ENCODE results near the gene CLEC5A.

Gene CLEC5A

GRCh38 chr7:141928845-141929195 is 18.0 kb downstream of the CLEC5A start:
- no peak overlapping the region for H3K9ac ChIP-seq (ENCODE audit: low read depth, low read length, poor library complexity)
- H3K14ac ChIP-seq (ENCODE audit: low read length) = no peak overlapping the region
- no peak overlapping the region for H2AFZ ChIP-seq (ENCODE audit: low read length)
- H2BK12ac ChIP-seq (ENCODE audit: low read length) = no peak overlapping the region
- H4K91ac ChIP-seq (ENCODE audit: low read depth, low read length, poor library complexity) = no peak overlapping the region
- H2BK120ac ChIP-seq (ENCODE audit: low read depth, low read length) = no peak overlapping the region
- H2BK15ac ChIP-seq (ENCODE audit: low read length) = no peak overlapping the region
- no peak overlapping the region for H3K4me3 ChIP-seq (ENCODE audit: low read length in 2 of 2)
- no peak overlapping the region for H3K4me2 ChIP-seq (ENCODE audit: insufficient read depth, low read length, poor library complexity, severe bottlenecking)
- no peak overlapping the region for H4K8ac ChIP-seq (ENCODE audit: low read depth, low read length)
- H2BK5ac ChIP-seq (ENCODE audit: low read length) = no peak overlapping the region
- no peak overlapping the region for H3K18ac ChIP-seq (ENCODE audit: low read length)
- no peaks in the 10 kb centered on the region for H3K4me1 ChIP-seq (ENCODE audit: control insufficient read depth in 2 of 2, insufficient read depth in 1 of 2, low read depth in 1 of 2, low read length in 2 of 2)
- no CpG with 5 or more reads among the region's 3 CpGs for WGBS, 2 donors (ENCODE audit: extremely low coverage in 2 of 2, insufficient read length in 2 of 2, insufficient replicate concordance in 1 of 2)
- H3K9me3 ChIP-seq (replicated peaks in 1 of 2; ENCODE audit: control insufficient read depth in 2 of 2, insufficient read depth in 1 of 2, low read depth in 1 of 2, low read length in 2 of 2) = no peaks in the 10 kb centered on the region
- no peak overlapping the region for H3K4ac ChIP-seq (ENCODE audit: low read length)
- no peaks in the 10 kb centered on the region for H3K27me3 ChIP-seq (ENCODE audit: control insufficient read depth in 3 of 3, insufficient read depth in 3 of 3, low read depth in 1 of 3, low read length in 3 of 3)
- no peak for DNase-seq (ENCODE audit: low spot score)
- no peaks in the 10 kb centered on the region for H3K36me3 ChIP-seq (replicated peaks in 1 of 2; ENCODE audit: control insufficient read depth in 2 of 2, insufficient read depth in 2 of 2, low read length in 2 of 2)
- H2AK5ac ChIP-seq (ENCODE audit: low read depth, low read length) = no peak overlapping the region
- H3K79me1 ChIP-seq (ENCODE audit: low read depth, low read length) = no peaks in the 10 kb centered on the region
- H3K27ac ChIP-seq (replicated peaks; ENCODE audit: low read length) = no peak overlapping the region
- H3K23ac ChIP-seq (ENCODE audit: low read depth, low read length, poor library complexity) = no peak overlapping the region

- Histone ChIP-seq H3K36me3 (replicated peaks in 1 of 2; ENCODE audit: control insufficient read depth in 2 of 2, insufficient read depth in 2 of 2, low read length in 2 of 2) (no peaks in the 10 kb centered on the region), H3K4me3 (ENCODE audit: low read length in 2 of 2) (no peak overlapping the region), H2BK12ac (ENCODE audit: low read length) (no peak overlapping the region), H3K27me3 (ENCODE audit: control insufficient read depth in 3 of 3, insufficient read depth in 3 of 3, low read depth in 1 of 3, low read length in 3 of 3) (no peaks in the 10 kb centered on the region), H4K91ac (ENCODE audit: low read depth, low read length, poor library complexity) (no peak overlapping the region), H4K8ac (ENCODE audit: low read depth, low read length) (no peak overlapping the region), H2BK5ac (ENCODE audit: low read length) (no peak overlapping the region), H3K14ac (ENCODE audit: low read length) (no peak overlapping the region), H3K23ac (ENCODE audit: low read depth, low read length, poor library complexity) (no peak overlapping the region), H2BK15ac (ENCODE audit: low read length) (no peak overlapping the region), H2AK5ac (ENCODE audit: low read depth, low read length) (no peak overlapping the region), H3K79me1 (ENCODE audit: low read depth, low read length) (no peaks in the 10 kb centered on the region), H3K9ac (ENCODE audit: low read depth, low read length, poor library complexity) (no peak overlapping the region), H3K4me1 (ENCODE audit: control insufficient read depth in 2 of 2, insufficient read depth in 1 of 2, low read depth in 1 of 2, low read length in 2 of 2) (no peaks in the 10 kb centered on the region), H3K18ac (ENCODE audit: low read length) (no peak overlapping the region), H3K4ac (ENCODE audit: low read length) (no peak overlapping the region), H2AFZ (ENCODE audit: low read length) (no peak overlapping the region), H3K9me3 (replicated peaks in 1 of 2; ENCODE audit: control insufficient read depth in 2 of 2, insufficient read depth in 1 of 2, low read depth in 1 of 2, low read length in 2 of 2) (no peaks in the 10 kb centered on the region), H3K27ac (replicated peaks; ENCODE audit: low read length) (no peak overlapping the region), H3K4me2 (ENCODE audit: insufficient read depth, low read length, poor library complexity, severe bottlenecking) (no peak overlapping the region), H2BK120ac (ENCODE audit: low read depth, low read length) (no peak overlapping the region)
- no peak for DNase-seq (ENCODE audit: low spot score)
- WGBS, 2 donors (ENCODE audit: extremely low coverage in 2 of 2, insufficient read length in 2 of 2, insufficient replicate concordance in 1 of 2) = 100% methylated on average over 1 of the region's 2 CpGs; no CpG with 5 or more reads in 1 of the 2 donors
These were observed 18.5 kb downstream of the CLEC5A start for GRCh38 chr7:141928146-141928844.

DNA sequence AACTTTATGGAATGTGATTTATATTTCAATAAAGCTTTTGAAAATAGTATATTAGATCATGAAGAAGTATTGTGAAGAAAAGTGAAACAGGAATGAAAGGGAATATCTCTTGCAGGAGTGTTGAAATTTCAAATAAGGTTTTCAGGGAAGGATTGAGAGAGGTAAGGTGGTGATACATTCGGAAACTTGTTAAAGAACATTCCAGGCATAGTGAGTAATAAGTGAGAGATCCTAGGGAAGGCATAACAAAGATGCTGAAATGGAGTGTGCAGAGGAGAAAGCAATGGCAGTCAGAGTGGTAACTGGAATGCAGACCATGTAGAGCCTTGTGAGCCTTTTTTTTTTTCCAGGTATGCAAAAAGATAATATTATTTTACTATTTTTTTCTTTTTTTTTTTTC is 26.5 kb downstream of the CLEC5A start:
- no peak overlapping the region for H3K27ac ChIP-seq (replicated peaks; ENCODE audit: low read length)
- H3K4ac ChIP-seq (ENCODE audit: low read length) = no peak overlapping the region
- H4K8ac ChIP-seq (ENCODE audit: low read depth, low read length) = no peak overlapping the region
- peaks cover 0 to 2% of the 10 kb centered on the region in 2 donors for H3K9me3 ChIP-seq (replicated peaks in 1 of 2; ENCODE audit: control insufficient read depth in 2 of 2, insufficient read depth in 1 of 2, low read depth in 1 of 2, low read length in 2 of 2)
- H2BK12ac ChIP-seq (ENCODE audit: low read length) = no peak overlapping the region
- H3K18ac ChIP-seq (ENCODE audit: low read length) = no peak overlapping the region
- H3K27me3 ChIP-seq (ENCODE audit: control insufficient read depth in 3 of 3, insufficient read depth in 3 of 3, low read depth in 1 of 3, low read length in 3 of 3) = no peaks in the 10 kb centered on the region
- no peaks in the 10 kb centered on the region for H3K4me1 ChIP-seq (ENCODE audit: control insufficient read depth in 2 of 2, insufficient read depth in 1 of 2, low read depth in 1 of 2, low read length in 2 of 2)
- no peak overlapping the region for H3K9ac ChIP-seq (ENCODE audit: low read depth, low read length, poor library complexity)
- no CpG with 5 or more reads among the region's 1 CpG for WGBS, 2 donors (ENCODE audit: extremely low coverage in 2 of 2, insufficient read length in 2 of 2, insufficient replicate concordance in 1 of 2)
- H2AFZ ChIP-seq (ENCODE audit: low read length) = no peak overlapping the region
- H2BK120ac ChIP-seq (ENCODE audit: low read depth, low read length) = no peak overlapping the region
- no peak overlapping the region for H2BK5ac ChIP-seq (ENCODE audit: low read length)
- no peak overlapping the region for H3K4me2 ChIP-seq (ENCODE audit: insufficient read depth, low read length, poor library complexity, severe bottlenecking)
- no peak overlapping the region for H3K23ac ChIP-seq (ENCODE audit: low read depth, low read length, poor library complexity)
- H2BK15ac ChIP-seq (ENCODE audit: low read length) = no peak overlapping the region
- no peak overlapping the region for H4K91ac ChIP-seq (ENCODE audit: low read depth, low read length, poor library complexity)
- DNase-seq (ENCODE audit: low spot score) = no peak
- no peak overlapping the region for H2AK5ac ChIP-seq (ENCODE audit: low read depth, low read length)
- H3K4me3 ChIP-seq (ENCODE audit: low read length in 2 of 2) = no peak overlapping the region
- H3K14ac ChIP-seq (ENCODE audit: low read length) = no peak overlapping the region
- no peaks in the 10 kb centered on the region for H3K36me3 ChIP-seq (replicated peaks in 1 of 2; ENCODE audit: control insufficient read depth in 2 of 2, insufficient read depth in 2 of 2, low read length in 2 of 2)
- peaks cover 1% of the 10 kb centered on the region for H3K79me1 ChIP-seq (ENCODE audit: low read depth, low read length)

GRCh38 chr7:141916099-141916498 is 30.7 kb downstream of the CLEC5A start, which contains the start of gene OR9A4:
TSS of gene OR9A4 (plus strand) at chr7:141916399. CDS start at chr7:141918876, 2,477 bp downstream.
- no peaks in the 10 kb centered on the region for H3K36me3 ChIP-seq (replicated peaks in 1 of 2; ENCODE audit: control insufficient read depth in 2 of 2, insufficient read depth in 2 of 2, low read length in 2 of 2)
- no peak within 1 kb of the TSS for H2BK120ac ChIP-seq (ENCODE audit: low read depth, low read length)
- no peak within 1 kb of the TSS for H3K4me3 ChIP-seq (ENCODE audit: low read length in 2 of 2)
- H4K8ac ChIP-seq (ENCODE audit: low read depth, low read length) = no peak within 1 kb of the TSS
- no peak within 1 kb of the TSS for H3K18ac ChIP-seq (ENCODE audit: low read length)
- peaks cover 0 to 2% of the 10 kb centered on the region in 2 donors for H3K9me3 ChIP-seq (replicated peaks in 1 of 2; ENCODE audit: control insufficient read depth in 2 of 2, insufficient read depth in 1 of 2, low read depth in 1 of 2, low read length in 2 of 2)
- no peak within 1 kb of the TSS for H3K4me2 ChIP-seq (ENCODE audit: insufficient read depth, low read length, poor library complexity, severe bottlenecking)
- no peak within 1 kb of the TSS for H3K9ac ChIP-seq (ENCODE audit: low read depth, low read length, poor library complexity)
- peaks cover 1% of the 10 kb centered on the region for H3K79me1 ChIP-seq (ENCODE audit: low read depth, low read length)
- no peak within 1 kb of the TSS for H4K91ac ChIP-seq (ENCODE audit: low read depth, low read length, poor library complexity)
- WGBS, 2 donors (ENCODE audit: extremely low coverage in 2 of 2, insufficient read length in 2 of 2, insufficient replicate concordance in 1 of 2) = no CpG with 5 or more reads among the region's 3 CpGs
- DNase-seq (ENCODE audit: low spot score) = no peak
- no peaks in the 10 kb centered on the region for H3K4me1 ChIP-seq (ENCODE audit: control insufficient read depth in 2 of 2, insufficient read depth in 1 of 2, low read depth in 1 of 2, low read length in 2 of 2)
- no peak within 1 kb of the TSS for H3K27ac ChIP-seq (replicated peaks; ENCODE audit: low read length)
- H2BK12ac ChIP-seq (ENCODE audit: low read length) = no peak within 1 kb of the TSS
- H2AFZ ChIP-seq (ENCODE audit: low read length) = no peak within 1 kb of the TSS
- H3K23ac ChIP-seq (ENCODE audit: low read depth, low read length, poor library complexity) = no peak within 1 kb of the TSS
- H3K14ac ChIP-seq (ENCODE audit: low read length) = no peak within 1 kb of the TSS
- no peak within 1 kb of the TSS for H3K4ac ChIP-seq (ENCODE audit: low read length)
- H2BK5ac ChIP-seq (ENCODE audit: low read length) = no peak within 1 kb of the TSS
- no peak within 1 kb of the TSS for H2BK15ac ChIP-seq (ENCODE audit: low read length)
- H3K27me3 ChIP-seq (ENCODE audit: control insufficient read depth in 3 of 3, insufficient read depth in 3 of 3, low read depth in 1 of 3, low read length in 3 of 3) = no peaks in the 10 kb centered on the region
- H2AK5ac ChIP-seq (ENCODE audit: low read depth, low read length) = no peak within 1 kb of the TSS

Data from neuronal stem cell (in vitro differentiated cells).